Measurements from ENCODE around the gene LYPLA2.
"Not testable (repeated sequence)": the region's sequence is repeated elsewhere in the genome, so short reads cannot be mapped to it uniquely, and the experiment has no call there.

The LYPLA2 gene

GRCh38 chr1:23779826-23780371 is 11.0 kb upstream of the LYPLA2 start:
- ATAC-seq = peak; percentile 62

- not testable (repeated sequence) for ATAC-seq
These were observed 7.8 kb upstream of the LYPLA2 start for GRCh38 chr1:23783141-23783540.

GRCh38 chr1:23784846-23785245 is 6.1 kb upstream of the LYPLA2 start:
- no peak for ATAC-seq

- no peak for ATAC-seq
These were observed 3.2 kb upstream of the LYPLA2 start for GRCh38 chr1:23787701-23788100.

- no peak for ATAC-seq
These were observed 2.2 kb upstream of the LYPLA2 start for GRCh38 chr1:23788695-23789094.

- ATAC-seq = peak; percentile 19 to 24
These were observed 637 bp downstream of the LYPLA2 start for GRCh38 chr1:23791516-23792047.

- ATAC-seq = no peak
These were observed 1.4 kb downstream of the LYPLA2 start for GRCh38 chr1:23792151-23792945.

GRCh38 chr1:23793018-23793781 is 2.3 kb downstream of the LYPLA2 start:
- no peak for ATAC-seq

GRCh38 chr1:23793861-23794731 is 3.2 kb downstream of the LYPLA2 start:
- no peak for ATAC-seq

GRCh38 chr1:23794732-23795182 is 3.8 kb downstream of the LYPLA2 start:
- ATAC-seq = not testable (repeated sequence)

GRCh38 chr1:23795676-23796465 is 4.9 kb downstream of the LYPLA2 start:
- no peak for ATAC-seq

GRCh38 chr1:23796466-23797271 is 5.7 kb downstream of the LYPLA2 start:
- ATAC-seq = no peak

- no peak for ATAC-seq
These were observed 6.8 kb downstream of the LYPLA2 start for GRCh38 chr1:23797478-23798448.

GRCh38 chr1:23798662-23799142 is 7.8 kb downstream of the LYPLA2 start:
- no peak for ATAC-seq

GRCh38 chr1:23799255-23799569 is 8.3 kb downstream of the LYPLA2 start:
- no peak for ATAC-seq

- ATAC-seq = no peak
These were observed 8.8 kb downstream of the LYPLA2 start for GRCh38 chr1:23799570-23800399.

- ATAC-seq = peak; percentile 92
These were observed 9.7 kb downstream of the LYPLA2 start, which contains the start of gene GALE for GRCh38 chr1:23800400-23801337. TSS of gene GALE (minus strand) at chr1:23800754. CDS start at chr1:23799007, 1,747 bp downstream.
